Esophagus muscularis mucosa (tissue), 4 donors: ENCODE results near the gene MED26. TPM values are rescaled to one million over a fixed set of nuclear protein-coding genes. Genes with fewer than 3 reads are reported as not detected.

Experiments
- DNase-seq: peaks from one replicate; pipeline ENCODE4 v3.0.0-alpha.2; 2017; ENCODE audit errors: extremely low spot score
- H3K27ac ChIP-seq, 4 donors: fragments of 200-600 bp; sonication (generic); replicated peaks in 1 of 4; 1 replicate in 3 of 4; 2 replicates in 1 of 4; pipeline ENCODE4 v1.5.1; 2016 to 2019; ENCODE audit warnings: mild to moderate bottlenecking in 1 of 4
- H3K27me3 ChIP-seq, 4 donors: fragments of 200-600 bp; sonication (generic); one replicate each; pipeline versions ENCODE4 v1.5.1 to v1.6.0; 2016 to 2019
- H3K36me3 ChIP-seq, 4 donors: fragments of 200-600 bp; sonication (generic); one replicate each; pipeline ENCODE4 v1.5.1; 2016 to 2019
- H3K4me1 ChIP-seq, 4 donors: fragments of 200-600 bp; sonication (generic); one replicate each; pipeline ENCODE4 v1.5.1; 2016 to 2019
- H3K4me3 ChIP-seq, 4 donors: fragments of 200-600 bp; sonication (generic); 1 replicate in 2 of 4; 2 replicates in 2 of 4; pipeline ENCODE4 v1.5.1; 2016 to 2019; ENCODE audit warnings: mild to moderate bottlenecking in 4 of 4, moderate library complexity in 1 of 4
- H3K9me3 ChIP-seq, 4 donors: fragments of 200-600 bp; sonication (generic); 1 replicate in 3 of 4; 2 replicates in 1 of 4; pipeline ENCODE4 v1.5.1; 2016 to 2019
- EP300 ChIP-seq: sonication (generic); formaldehyde crosslinking; IDR thresholded peaks from one replicate; pipeline ENCODE4 v1.6.1; 2017; ENCODE audit warnings: antibody characterized with exemption
- POLR2A ChIP-seq: fragments of 450-650 bp; IDR thresholded peaks from one replicate; pipeline ENCODE4 v1.6.1; 2017; ENCODE audit warnings: antibody characterized with exemption, moderate library complexity, mild to moderate bottlenecking, low read depth
- POLR2AphosphoS5 ChIP-seq, 2 donors: sonication (generic); formaldehyde crosslinking; IDR thresholded peaks; one replicate each; pipeline ENCODE4 v1.6.1; 2017; ENCODE audit warnings: antibody characterized with exemption in 2 of 2
- WGBS: methylation state at CpG from one replicate; pipeline ENCODE4 v1.1.5; 2018; 5-methylcytosine and 5-hydroxymethylcytosine counted together
- intact Hi-C: fragments of 100-400 bp; cut with DNase I; formaldehyde crosslinking; loops from one replicate; pipeline ENCODE4 v1.15.1; 2023
- total RNA-seq, 4 donors: library from RNA; depleted of rRNA; stranded (reverse); fragments of >200 nt; gene quantifications; one replicate each; pipeline versions ENCODE4 v1.1.0 to v1.2.1, GENCODE V29; 2016
- TF ChIP-seq, protein P1 (sequence below), 3 experiments: fragments of 200-600 bp in 2 of 3; fragments of 450-650 bp in 1 of 3; sonication (generic) in 2 of 3; IDR thresholded peaks; one replicate each; pipeline ENCODE4 v1.5.1; 2017 to 2019; ENCODE audit warnings: antibody characterized with exemption in 3 of 3, mild to moderate bottlenecking in 2 of 3, moderate library complexity in 1 of 3

Gene MED26
- total RNA-seq, 4 donors from 2014 or later = 4.2 to 11.7 (median 8.8) TPM

DNA sequence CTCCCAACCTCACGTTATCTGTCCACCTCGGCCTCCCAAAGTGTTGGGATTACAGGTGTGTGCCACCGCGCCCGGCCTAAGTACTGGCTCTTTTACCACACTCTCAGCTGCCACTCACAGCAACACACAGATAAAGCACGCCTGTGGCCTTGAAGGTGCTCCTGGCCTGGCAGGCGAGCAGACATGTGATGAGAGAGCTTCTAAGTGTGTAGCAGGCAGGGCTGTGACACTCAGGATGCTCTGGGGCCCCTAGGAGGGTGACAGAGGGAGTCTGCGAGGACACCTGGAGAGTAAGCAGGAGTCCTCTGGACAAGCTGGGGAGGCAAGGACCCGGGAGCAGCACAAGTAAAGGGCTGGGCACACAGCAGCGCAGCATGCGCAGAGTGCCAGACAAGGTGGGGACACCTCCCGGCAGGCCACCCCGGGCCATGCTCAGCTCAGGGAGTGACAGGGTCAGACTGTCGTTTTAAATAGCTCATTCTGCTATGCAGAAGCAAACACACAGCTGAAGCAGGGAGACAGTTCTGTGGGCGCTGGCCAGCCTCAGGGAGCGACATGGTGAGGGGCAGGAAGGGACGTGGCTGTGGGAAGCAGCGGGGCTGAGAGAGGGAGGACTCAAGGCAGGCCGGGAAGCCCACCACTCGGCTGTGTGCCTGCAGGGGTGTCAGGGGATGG, 26.5 kb downstream of the MED26 start:
- DNase-seq = no peak

DNA sequence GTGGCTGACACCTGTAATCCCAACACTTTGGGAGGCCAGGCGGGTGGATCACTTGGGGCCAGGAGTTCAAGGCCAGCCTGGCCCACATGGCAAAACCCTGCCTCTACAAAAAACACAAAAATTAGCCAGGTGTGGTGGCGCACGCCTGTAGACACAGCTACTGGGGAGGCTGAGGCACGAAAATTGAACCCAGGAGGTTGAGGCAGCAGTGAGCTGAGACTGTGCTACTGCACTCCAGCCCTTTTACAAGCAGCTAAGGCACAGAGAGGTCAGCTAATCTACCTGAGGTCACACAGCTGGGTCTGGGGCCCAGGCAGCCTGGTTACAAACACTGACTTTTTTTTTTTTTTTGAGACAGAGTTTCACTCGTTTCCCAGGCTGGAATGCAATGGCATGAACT, 27.2 kb downstream of the MED26 start:
- no peaks in the 10 kb centered on the region for H3K36me3 ChIP-seq
- DNase-seq = no peak
- H3K9me3 ChIP-seq = no peaks in the 10 kb centered on the region
- TF ChIP-seq POLR2AphosphoS5 (IDR thresholded peaks at IDR 0.05) (no peak), EP300 (no peak)
- TF ChIP-seq, protein P1, sequence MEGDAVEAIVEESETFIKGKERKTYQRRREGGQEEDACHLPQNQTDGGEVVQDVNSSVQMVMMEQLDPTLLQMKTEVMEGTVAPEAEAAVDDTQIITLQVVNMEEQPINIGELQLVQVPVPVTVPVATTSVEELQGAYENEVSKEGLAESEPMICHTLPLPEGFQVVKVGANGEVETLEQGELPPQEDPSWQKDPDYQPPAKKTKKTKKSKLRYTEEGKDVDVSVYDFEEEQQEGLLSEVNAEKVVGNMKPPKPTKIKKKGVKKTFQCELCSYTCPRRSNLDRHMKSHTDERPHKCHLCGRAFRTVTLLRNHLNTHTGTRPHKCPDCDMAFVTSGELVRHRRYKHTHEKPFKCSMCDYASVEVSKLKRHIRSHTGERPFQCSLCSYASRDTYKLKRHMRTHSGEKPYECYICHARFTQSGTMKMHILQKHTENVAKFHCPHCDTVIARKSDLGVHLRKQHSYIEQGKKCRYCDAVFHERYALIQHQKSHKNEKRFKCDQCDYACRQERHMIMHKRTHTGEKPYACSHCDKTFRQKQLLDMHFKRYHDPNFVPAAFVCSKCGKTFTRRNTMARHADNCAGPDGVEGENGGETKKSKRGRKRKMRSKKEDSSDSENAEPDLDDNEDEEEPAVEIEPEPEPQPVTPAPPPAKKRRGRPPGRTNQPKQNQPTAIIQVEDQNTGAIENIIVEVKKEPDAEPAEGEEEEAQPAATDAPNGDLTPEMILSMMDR (IDR thresholded peaks at IDR 0.05) = no peak
- H3K27me3 ChIP-seq = no peaks in the 10 kb centered on the region
- 94% methylated on average over 4 of the region's 5 CpGs for WGBS
- peaks cover 36 to 87% (median 49%) of the 10 kb centered on the region in 4 donors for H3K4me1 ChIP-seq
- no peak overlapping the region for H3K4me3 ChIP-seq
- H3K27ac ChIP-seq = no peak overlapping the region
- intact Hi-C loops = no loop called here

More for the DNA sequence above, 26.5 kb downstream of the MED26 start:
- Histone ChIP-seq H3K9me3 (no peaks in the 10 kb centered on the region), H3K27ac (no peak overlapping the region), H3K4me3 (no peak overlapping the region), H3K36me3 (no peaks in the 10 kb centered on the region), H3K27me3 (no peaks in the 10 kb centered on the region), H3K4me1 (peaks cover 40 to 87% (median 56%) of the 10 kb centered on the region in 4 donors)
- 91% methylated on average over 17 of the region's 20 CpGs for WGBS
- TF ChIP-seq POLR2A = no peak
- TF ChIP-seq, protein P1 (IDR thresholded peaks at IDR 0.05) = no peak
- intact Hi-C loops = no loop called here

DNA sequence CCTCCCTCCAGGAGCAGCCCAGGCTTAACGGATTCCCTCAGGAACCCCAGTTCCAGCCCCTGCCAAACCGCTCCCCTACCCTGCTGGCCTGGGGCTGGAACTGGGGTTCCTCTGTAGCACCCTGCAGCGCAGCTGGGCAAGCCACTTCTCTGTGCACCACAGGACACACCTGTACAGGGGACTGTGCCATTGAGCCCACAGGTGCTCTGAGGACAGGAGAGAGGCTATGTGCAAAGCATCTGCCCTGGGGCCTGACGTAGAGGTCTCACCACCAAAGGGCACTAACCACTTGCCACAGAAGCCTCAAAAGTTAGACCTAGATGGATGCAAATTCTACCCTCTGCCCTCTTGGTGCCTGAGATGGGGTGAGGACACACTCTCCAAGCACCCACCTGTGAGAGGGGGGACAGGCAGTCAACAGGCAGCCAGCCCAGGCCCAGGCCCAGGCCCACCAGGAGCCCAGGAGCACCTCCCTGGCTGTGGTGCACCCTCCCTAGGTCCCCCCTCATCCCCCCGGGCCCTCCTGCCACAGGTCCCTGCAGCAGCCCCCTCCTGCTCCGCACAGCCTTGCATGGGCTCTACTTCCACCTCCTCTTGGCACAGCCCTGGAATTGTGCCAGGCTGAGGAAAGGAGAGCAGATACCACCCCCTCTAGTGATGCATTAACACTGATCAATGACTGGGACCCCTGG, 28.2 kb downstream of the MED26 start:
- Histone ChIP-seq H3K4me1 (peaks cover 33 to 87% (median 46%) of the 10 kb centered on the region in 4 donors), H3K4me3 (no peak overlapping the region), H3K27ac (no peak overlapping the region), H3K9me3 (no peaks in the 10 kb centered on the region), H3K36me3 (no peaks in the 10 kb centered on the region), H3K27me3 (no peaks in the 10 kb centered on the region)
- TF ChIP-seq EP300 = no peak
- TF ChIP-seq POLR2AphosphoS5 (IDR thresholded peaks at IDR 0.05) = no peak
- no peak for TF ChIP-seq POLR2A
- TF ChIP-seq, protein P1 (IDR thresholded peaks at IDR 0.05) = no peak
- 87% methylated on average over 5 of the region's 6 CpGs for WGBS
- DNase-seq = no peak
- intact Hi-C loops = no loop called here

DNA sequence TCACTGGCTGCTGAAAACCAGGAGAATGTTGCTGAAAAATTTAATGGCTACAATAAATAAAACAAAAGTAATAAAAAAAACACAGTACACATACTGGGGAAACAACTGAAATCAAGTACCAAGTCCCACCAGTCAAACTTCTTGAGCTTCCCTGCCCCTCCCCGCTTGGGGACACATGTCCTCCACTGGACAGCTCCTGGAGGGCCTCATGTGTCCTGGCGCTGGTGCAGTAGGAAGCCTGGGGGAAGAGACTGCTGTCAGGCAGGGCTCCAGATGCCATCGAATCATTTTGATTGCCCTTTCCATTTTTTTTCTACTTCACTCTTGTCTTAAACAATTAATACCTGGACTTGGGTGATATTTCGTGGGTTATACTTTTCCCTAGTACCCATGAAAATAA, 29.2 kb downstream of the MED26 start:
- Histone ChIP-seq H3K9me3 (no peaks in the 10 kb centered on the region), H3K4me1 (peaks cover 42 to 87% (median 54%) of the 10 kb centered on the region in 4 donors), H3K36me3 (no peaks in the 10 kb centered on the region), H3K27ac (peak overlapping the region in 2 of 4 donors; percentile 28 to 51), H3K27me3 (no peaks in the 10 kb centered on the region), H3K4me3 (no peak overlapping the region)
- no peak for TF ChIP-seq POLR2A
- DNase-seq = no peak
- intact Hi-C loops = no loop called here
- WGBS = 63% methylated on average over 4 of the region's 4 CpGs

DNA sequence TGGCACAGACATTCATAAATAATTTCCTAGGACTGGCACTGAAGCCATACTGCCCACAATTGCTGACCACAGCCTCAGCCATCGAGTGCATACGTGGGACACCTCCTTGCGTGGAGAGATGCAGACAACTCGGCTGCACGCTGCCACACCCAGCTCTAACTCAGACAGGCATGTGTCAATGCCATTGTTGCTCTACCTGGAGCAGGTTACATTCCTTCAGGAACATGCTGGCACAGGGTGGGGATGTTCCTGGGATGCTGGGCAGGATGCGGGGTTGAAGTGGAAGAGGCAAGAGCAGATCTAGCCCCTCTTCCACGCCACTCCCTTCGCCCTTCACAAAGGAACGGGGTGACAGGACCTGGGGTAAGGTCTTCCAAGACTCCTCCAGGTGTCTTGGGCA, 31.6 kb downstream of the MED26 start:
- Histone ChIP-seq H3K36me3 (no peaks in the 10 kb centered on the region), H3K27me3 (no peaks in the 10 kb centered on the region), H3K9me3 (no peaks in the 10 kb centered on the region), H3K27ac (no peak overlapping the region), H3K4me1 (peaks cover 60 to 94% (median 69%) of the 10 kb centered on the region in 4 donors), H3K4me3 (no peak overlapping the region)
- 91% methylated on average over 8 of the region's 9 CpGs for WGBS
- intact Hi-C loops = no loop called here
- DNase-seq = no peak
- TF ChIP-seq EP300 = no peak
- TF ChIP-seq POLR2AphosphoS5 (IDR thresholded peaks at IDR 0.05) = no peak
- TF ChIP-seq, protein P1 (IDR thresholded peaks at IDR 0.05) = no peak
- no peak for TF ChIP-seq POLR2A
